ENCODE results near the gene TRUB2. TPM values are rescaled to one million over a fixed set of nuclear protein-coding genes. Genes with fewer than 3 reads are reported as not detected.

Gene TRUB2
- total and polyA plus RNA-seq, 8 donors: 4.9 to 15.9 (median 13.2) TPM

DNA sequence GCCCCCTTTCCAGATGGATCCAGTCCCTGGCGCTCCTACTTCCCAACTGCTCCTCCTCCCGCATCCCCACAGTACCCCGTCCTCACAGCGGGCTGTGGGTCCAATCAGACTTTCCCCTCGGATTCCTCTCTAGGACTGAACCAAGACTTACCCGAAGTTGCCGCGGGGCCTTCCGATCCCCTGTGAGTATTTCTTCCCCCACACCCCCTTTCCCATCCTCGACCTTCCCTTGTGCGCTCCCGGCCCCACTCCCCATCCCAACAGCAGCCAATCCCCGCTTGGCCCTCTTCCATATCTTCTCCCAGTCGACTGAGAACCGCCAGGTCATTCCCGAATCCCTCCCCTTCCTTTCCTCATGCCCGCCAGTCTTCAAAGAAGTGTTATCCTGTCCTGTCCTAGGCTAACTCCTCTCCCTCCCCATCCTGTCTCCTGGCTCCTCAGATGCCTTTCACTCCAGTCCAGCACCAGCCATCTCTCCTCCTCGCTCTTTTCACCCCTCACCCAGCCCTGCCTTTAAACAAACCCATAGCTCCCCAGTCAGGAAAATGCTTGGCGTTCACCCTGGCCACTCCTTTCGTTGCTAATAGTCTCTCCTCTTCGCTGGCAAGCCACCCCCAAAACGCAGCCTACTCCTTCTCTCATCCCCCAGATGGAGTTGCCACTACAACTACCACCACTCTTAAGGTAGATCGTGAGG, 45.5 kb downstream of the TRUB2 start:
- Histone ChIP-seq H3K36me3 (peaks cover 15 to 19% (median 18%) of the 10 kb centered on the region in 4 donors), H3K4me3 (peak overlapping the region; percentile 69 to 97 (median 78)), H3K4me1 (peaks cover 25 to 60% (median 43%) of the 10 kb centered on the region in 4 donors), H3K9me3 (no peaks in the 10 kb centered on the region), H3K27me3 (no peaks in the 10 kb centered on the region), H3K27ac (peak overlapping the region; percentile 76 to 97 (median 92))
- intact Hi-C loops (cut with DNase I; ENCODE audit: low total_unique reads): no loop called here
- DNase-seq: peak in 1 of 2 donors; percentile 79
- no peak for TF ChIP-seq POLR2AphosphoS5 (IDR thresholded peaks at IDR 0.05)
- TF ChIP-seq POLR2A (IDR thresholded peaks at IDR 0.05): no peak
- TF ChIP-seq EP300 (IDR thresholded peaks at IDR 0.05): no peak
- no peak for TF ChIP-seq CTCF (IDR thresholded peaks at IDR 0.05)
- WGBS, 5 donors: 7 to 11% (median 9%) methylated on average over 23 of the region's 23 CpGs

- Histone ChIP-seq H3K27me3 (no peaks in the 10 kb centered on the region), H3K9me3 (no peaks in the 10 kb centered on the region), H3K36me3 (peaks cover 20 to 25% (median 24%) of the 10 kb centered on the region in 4 donors), H3K4me3 (peak within 1 kb of the TSS; percentile 69 to 97 (median 78)), H3K4me1 (peaks cover 25 to 65% (median 45%) of the 10 kb centered on the region in 4 donors), H3K27ac (peak within 1 kb of the TSS; percentile 86 to 97 (median 92))
- peak; percentile 100 for DNase-seq
- peak in 2 of 3 donors; percentile 89 to 93 for TF ChIP-seq POLR2AphosphoS5 (IDR thresholded peaks at IDR 0.05)
- TF ChIP-seq POLR2A (IDR thresholded peaks at IDR 0.05): peak in 2 of 4 donors; percentile 66 to 76
- no peak for TF ChIP-seq CTCF (IDR thresholded peaks at IDR 0.05)
- TF ChIP-seq EP300 (IDR thresholded peaks at IDR 0.05): no peak
- 0 to 1% (median 0%) methylated on average over 34 to 38 of the region's 38 CpGs for WGBS, 5 donors
- intact Hi-C loops (cut with DNase I; ENCODE audit: low total_unique reads): no loop called here
Measured at GRCh38 chr9:128276008-128276573, 46.2 kb downstream of the TRUB2 start, which contains the start of gene SWI5. TSS of gene SWI5 (plus strand) at chr9:128276276.

- H3K36me3 ChIP-seq: peaks cover 26 to 32% (median 30%) of the 10 kb centered on the region in 4 donors
- peak within 1 kb of the TSS; percentile 86 to 97 (median 92) for H3K27ac ChIP-seq
- peaks cover 25 to 65% (median 45%) of the 10 kb centered on the region in 4 donors for H3K4me1 ChIP-seq
- DNase-seq: peak in 1 of 2 donors; percentile 85
- H3K9me3 ChIP-seq: no peaks in the 10 kb centered on the region
- no peak for TF ChIP-seq CTCF (IDR thresholded peaks at IDR 0.05)
- TF ChIP-seq EP300 (IDR thresholded peaks at IDR 0.05): no peak
- no peak for TF ChIP-seq POLR2AphosphoS5 (IDR thresholded peaks at IDR 0.05)
- no peak for TF ChIP-seq POLR2A (IDR thresholded peaks at IDR 0.05)
- WGBS, 5 donors: 1% methylated on average over 37 to 57 of the region's 57 CpGs
- H3K4me3 ChIP-seq: peak within 1 kb of the TSS; percentile 69 to 97 (median 78)
- H3K27me3 ChIP-seq: no peaks in the 10 kb centered on the region
- intact Hi-C loops (cut with DNase I; ENCODE audit: low total_unique reads): no loop called here
Measured at GRCh38 chr9:128275198-128276007, 46.8 kb downstream of the TRUB2 start, which contains the start of gene GOLGA2. TSS of gene GOLGA2 (minus strand) at chr9:128276007. CDS start at chr9:128275976, 31 bp downstream.

DNA sequence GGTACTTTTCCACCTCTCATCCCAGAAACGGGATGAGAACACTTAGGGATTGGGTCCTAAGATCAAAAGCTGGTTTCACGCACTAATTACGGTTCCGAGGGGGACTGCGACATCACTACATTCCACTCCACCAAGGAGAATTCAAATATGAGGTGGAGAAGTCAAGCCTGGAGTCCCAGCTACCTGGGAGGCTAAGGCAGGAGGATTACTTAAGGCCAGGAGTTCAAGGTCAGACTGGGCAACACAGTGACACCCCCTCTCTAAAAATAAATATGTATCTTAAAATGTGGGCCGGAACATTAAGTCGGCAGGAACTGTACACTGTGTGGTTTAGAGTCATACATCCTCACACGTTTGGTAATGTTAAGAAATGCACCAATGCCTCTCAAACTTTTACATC, 48.0 kb downstream of the TRUB2 start:
- Histone ChIP-seq H3K9me3 (no peaks in the 10 kb centered on the region), H3K27me3 (no peaks in the 10 kb centered on the region), H3K36me3 (peaks cover 26 to 43% (median 39%) of the 10 kb centered on the region in 4 donors), H3K4me1 (peaks cover 25 to 55% (median 40%) of the 10 kb centered on the region in 4 donors), H3K27ac (peak overlapping the region in 1 of 5 donors; percentile 93), H3K4me3 (no peak overlapping the region)
- intact Hi-C loops (cut with DNase I; ENCODE audit: low total_unique reads): no loop called here
- TF ChIP-seq EP300 (IDR thresholded peaks at IDR 0.05) (no peak), POLR2AphosphoS5 (IDR thresholded peaks at IDR 0.05) (no peak), POLR2A (IDR thresholded peaks at IDR 0.05) (no peak), CTCF (IDR thresholded peaks at IDR 0.05) (no peak)
- WGBS, 5 donors: 55 to 65% (median 61%) methylated on average over 8 of the region's 8 CpGs
- no peak for DNase-seq

All from stomach (tissue), 9 donors.